Sigmoid colon (tissue), 7 donors: ENCODE data around the gene ANKRD33B. TPM values are rescaled to one million over a fixed set of nuclear protein-coding genes. Genes with fewer than 3 reads are reported as not detected.

Source experiments
- DNase-seq: peaks from one replicate; pipeline ENCODE4 v3.0.0-alpha.2; 2019
- H3K27ac ChIP-seq, 4 donors: fragments of 200-600 bp; sonication (generic); one replicate each; pipeline ENCODE4 v1.5.1; 2016 to 2019; ENCODE audit warnings: mild to moderate bottlenecking in 1 of 4
- H3K27me3 ChIP-seq, 3 donors: fragments of 200-600 bp; sonication (generic); one replicate each; pipeline ENCODE4 v1.5.1; 2019; ENCODE audit warnings: mild to moderate bottlenecking in 1 of 3
- H3K36me3 ChIP-seq, 4 donors: fragments of 200-600 bp; sonication (generic); one replicate each; pipeline ENCODE4 v1.5.1; 2016 to 2019
- H3K4me1 ChIP-seq, 4 donors: fragments of 200-600 bp; sonication (generic); one replicate each; pipeline ENCODE4 v1.5.1; 2017 to 2019
- H3K4me3 ChIP-seq, 4 donors: fragments of 200-600 bp; sonication (generic); one replicate each; pipeline ENCODE4 v1.5.1; 2017 to 2019; ENCODE audit warnings: mild to moderate bottlenecking in 2 of 4, moderate library complexity in 1 of 4
- H3K9me3 ChIP-seq, 4 donors: fragments of 200-600 bp in 3 of 4; sonication (generic) in 3 of 4; one replicate each; pipeline versions ENCODE4 v1.5.1 to v1.6.1; 2013 to 2019
- EP300 ChIP-seq, 4 donors: sonication (generic); formaldehyde crosslinking; IDR thresholded peaks; one replicate each; pipeline ENCODE4 v1.6.1; 2017; ENCODE audit warnings: antibody characterized with exemption in 4 of 4
- POLR2A ChIP-seq, 2 donors: fragments of 450-650 bp; IDR thresholded peaks; one replicate each; pipeline ENCODE4 v1.6.1; 2016; ENCODE audit warnings: antibody characterized with exemption in 2 of 2, mild to moderate bottlenecking in 2 of 2, moderate library complexity in 2 of 2
- POLR2AphosphoS5 ChIP-seq, 4 donors: sonication (generic); formaldehyde crosslinking; IDR thresholded peaks; one replicate each; pipeline ENCODE4 v1.6.1; 2017; ENCODE audit warnings: antibody characterized with exemption in 4 of 4
- WGBS, 2 donors: extraction: QIAGEN DNeasy Blood & Tissue Kit; methylation state at CpG; one replicate each; pipeline ENCODE4 v1.1.7; 2013; 5-methylcytosine and 5-hydroxymethylcytosine counted together
- intact Hi-C: fragments of 100-400 bp; cut with DNase I; formaldehyde crosslinking; loops from one replicate; pipeline ENCODE4 v1.15.1; 2023
- polyA plus RNA-seq, 3 donors: library from polyadenylated mRNA; stranded (reverse); fragments of 200-250 nt; gene quantifications; one replicate each; pipeline ENCODE4 v1.2.3, GENCODE V29; 2013
- small RNA-seq, 3 donors: library from RNA; depleted of rRNA; stranded (forward); fragments of <200 nt; gene quantifications; one replicate each; pipeline ENCODE3, GENCODE V24; 2016
- total RNA-seq, 4 donors: library from RNA; depleted of rRNA; stranded (reverse); fragments of >200 nt; gene quantifications; one replicate each; pipeline ENCODE4 v1.1.0, GENCODE V29; 2016
- TF ChIP-seq, protein P1 (sequence below), 4 experiments: fragments of 450-650 bp in 3 of 4; fragments of 200-600 bp in 1 of 4; IDR thresholded peaks; one replicate each; pipeline ENCODE4 v1.5.1; 2016 to 2019; ENCODE audit warnings: antibody characterized with exemption in 4 of 4, mild to moderate bottlenecking in 3 of 4, moderate library complexity in 2 of 4
- donor health status: healthy with polysubstance abuse.
- donor health status: Bipolar disorder and iron deficiency.
- donor health status: healthy.

Gene ANKRD33B
- total and polyA plus RNA-seq, 7 donors: 0.23 to 4.6 (median 2.7) TPM

GRCh38 chr5:10703676-10704075 lies 139.8 kb downstream of the ANKRD33B start:
- intact Hi-C loops: loop anchor here (5.0 kb wide), 1 partner anchor 59 kb away; the partner anchor contains the start of gene DAP
- Histone ChIP-seq H3K4me3 (no peak overlapping the region), H3K9me3 (no peaks in the 10 kb centered on the region), H3K36me3 (no peaks in the 10 kb centered on the region), H3K27ac (peak overlapping the region in 1 of 4 donors; percentile 38), H3K27me3 (no peaks in the 10 kb centered on the region), H3K4me1 (peaks cover 0 to 22% (median 15%) of the 10 kb centered on the region in 4 donors)
- 31 to 76% methylated on average over 5 of the region's 5 CpGs for WGBS, 2 donors
- TF ChIP-seq EP300 (IDR thresholded peaks at IDR 0.05) (no peak), POLR2AphosphoS5 (IDR thresholded peaks at IDR 0.05) (no peak), POLR2A (IDR thresholded peaks at IDR 0.05) (no peak)
- TF ChIP-seq, protein P1, sequence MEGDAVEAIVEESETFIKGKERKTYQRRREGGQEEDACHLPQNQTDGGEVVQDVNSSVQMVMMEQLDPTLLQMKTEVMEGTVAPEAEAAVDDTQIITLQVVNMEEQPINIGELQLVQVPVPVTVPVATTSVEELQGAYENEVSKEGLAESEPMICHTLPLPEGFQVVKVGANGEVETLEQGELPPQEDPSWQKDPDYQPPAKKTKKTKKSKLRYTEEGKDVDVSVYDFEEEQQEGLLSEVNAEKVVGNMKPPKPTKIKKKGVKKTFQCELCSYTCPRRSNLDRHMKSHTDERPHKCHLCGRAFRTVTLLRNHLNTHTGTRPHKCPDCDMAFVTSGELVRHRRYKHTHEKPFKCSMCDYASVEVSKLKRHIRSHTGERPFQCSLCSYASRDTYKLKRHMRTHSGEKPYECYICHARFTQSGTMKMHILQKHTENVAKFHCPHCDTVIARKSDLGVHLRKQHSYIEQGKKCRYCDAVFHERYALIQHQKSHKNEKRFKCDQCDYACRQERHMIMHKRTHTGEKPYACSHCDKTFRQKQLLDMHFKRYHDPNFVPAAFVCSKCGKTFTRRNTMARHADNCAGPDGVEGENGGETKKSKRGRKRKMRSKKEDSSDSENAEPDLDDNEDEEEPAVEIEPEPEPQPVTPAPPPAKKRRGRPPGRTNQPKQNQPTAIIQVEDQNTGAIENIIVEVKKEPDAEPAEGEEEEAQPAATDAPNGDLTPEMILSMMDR (IDR thresholded peaks at IDR 0.05): no peak
- no peak for DNase-seq

GRCh38 chr5:10704949-10705621 lies 141.2 kb downstream of the ANKRD33B start:
- intact Hi-C loops: loop anchor here (5.0 kb wide), 1 partner anchor 57 kb away; the partner anchor contains the start of gene DAP
- whole genome bisulfite sequencing, 2 donors: 65 to 80% methylated on average over 10 of the region's 10 CpGs
- H3K4me1 ChIP-seq: peaks cover 0 to 22% (median 15%) of the 10 kb centered on the region in 4 donors

DNA sequence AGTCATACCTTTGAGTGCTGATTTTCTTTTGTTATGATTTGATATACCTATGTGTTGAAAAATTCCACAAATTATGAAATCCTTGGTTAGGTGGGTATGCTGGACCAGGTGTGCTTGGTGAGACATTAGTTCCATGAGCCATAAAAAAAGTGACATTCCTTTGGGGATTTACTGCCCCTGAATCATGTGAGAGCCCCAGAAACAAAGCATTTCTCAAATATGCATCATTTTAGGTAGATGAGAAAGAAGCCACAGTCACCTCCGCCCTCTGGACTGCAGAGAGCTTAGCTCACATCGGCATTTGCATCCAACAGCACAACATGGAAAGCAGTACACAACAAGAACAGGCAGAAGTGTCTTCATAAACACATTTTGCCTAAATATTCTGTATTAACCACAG lies 141.9 kb downstream of the ANKRD33B start:
- TF ChIP-seq, protein P1 (IDR thresholded peaks at IDR 0.05): no peak
- TF ChIP-seq EP300 (IDR thresholded peaks at IDR 0.05) (no peak), POLR2A (IDR thresholded peaks at IDR 0.05) (no peak), POLR2AphosphoS5 (IDR thresholded peaks at IDR 0.05) (no peak)
- H3K27ac ChIP-seq: no peak overlapping the region
- no peak overlapping the region for H3K4me3 ChIP-seq
- intact Hi-C loops: no loop called here
- WGBS, 2 donors: 94 to 96% methylated on average over 2 of the region's 2 CpGs
- no peaks in the 10 kb centered on the region for H3K9me3 ChIP-seq
- no peaks in the 10 kb centered on the region for H3K27me3 ChIP-seq
- peaks cover 0 to 22% (median 15%) of the 10 kb centered on the region in 4 donors for H3K4me1 ChIP-seq
- H3K36me3 ChIP-seq: no peaks in the 10 kb centered on the region
- no peak for DNase-seq

More at GRCh38 chr5:10704949-10705621, 141.2 kb downstream of the ANKRD33B start:
- DNase-seq: no peak
- TF ChIP-seq, protein P1 (IDR thresholded peaks at IDR 0.05): no peak
- TF ChIP-seq EP300 (IDR thresholded peaks at IDR 0.05) (no peak), POLR2A (IDR thresholded peaks at IDR 0.05) (no peak), POLR2AphosphoS5 (IDR thresholded peaks at IDR 0.05) (no peak)
- H3K4me3 ChIP-seq: no peak overlapping the region
- peak overlapping the region in 1 of 4 donors; percentile 30 for H3K27ac ChIP-seq
- no peaks in the 10 kb centered on the region for H3K9me3 ChIP-seq
- no peaks in the 10 kb centered on the region for H3K27me3 ChIP-seq
- H3K36me3 ChIP-seq: no peaks in the 10 kb centered on the region

DNA sequence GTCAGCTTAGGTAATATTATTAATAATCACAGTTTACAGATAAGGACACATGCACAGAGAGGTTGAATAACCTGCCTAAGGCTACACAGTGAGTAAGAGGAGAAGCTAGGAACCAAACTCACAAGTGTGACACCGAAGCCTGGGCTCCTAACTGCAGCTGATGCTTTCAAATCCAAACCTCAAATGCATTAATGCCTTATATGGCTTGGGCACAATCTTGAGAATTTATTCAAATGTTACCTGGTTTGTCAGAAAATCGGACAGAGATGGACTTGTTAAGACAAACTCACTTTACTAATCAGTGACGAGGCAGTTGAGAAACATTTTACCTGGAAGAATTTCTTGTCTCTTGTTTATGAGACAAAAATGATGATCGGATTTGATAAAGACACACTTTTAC lies 142.5 kb downstream of the ANKRD33B start:
- TF ChIP-seq POLR2A (IDR thresholded peaks at IDR 0.05): no peak
- no peak for TF ChIP-seq EP300 (IDR thresholded peaks at IDR 0.05)
- no peak for TF ChIP-seq POLR2AphosphoS5 (IDR thresholded peaks at IDR 0.05)
- TF ChIP-seq, protein P1 (IDR thresholded peaks at IDR 0.05): no peak
- Histone ChIP-seq H3K27ac (no peak overlapping the region), H3K4me3 (no peak overlapping the region), H3K27me3 (no peaks in the 10 kb centered on the region), H3K36me3 (peaks cover 0 to 4% (median 0%) of the 10 kb centered on the region in 4 donors), H3K4me1 (peaks cover 0 to 22% (median 15%) of the 10 kb centered on the region in 4 donors), H3K9me3 (no peaks in the 10 kb centered on the region)
- intact Hi-C loops: no loop called here
- WGBS, 2 donors: 95 to 96% methylated on average over 4 of the region's 4 CpGs
- DNase-seq: no peak

Small RNA genes lying within 50 kb of the gene (small RNA-seq; reads per million reads assigned to genes)
- gene AC012629.4 (0 reads per million in 3 donors), gene AC112200.1 (0 reads per million in 3 donors)

Other genes starting within 250 kb of the ANKRD33B start
- 100 to 1,000 TPM in 1 of 4 donors, 10 to 100 TPM in 3; 77.0 to 108 (median 92.1) TPM for gene MARCHF6, start 210.4 kb upstream of the ANKRD33B start, total RNA-seq
- gene MARCHF6, start 210.4 kb upstream of the ANKRD33B start, polyA plus RNA-seq: 10 to 100 TPM in 2 of 3 donors, 1 to 10 TPM in 1; 6.0 to 42.2 (median 11.4) TPM
- 1 to 10 TPM in 1 of 4 donors, under 1 TPM in 1, not detected in 2; 0.68 to 1.9 TPM for gene ROPN1L, start 122.2 kb upstream of the ANKRD33B start, total RNA-seq
- 1 to 10 TPM in 1 of 3 donors, under 1 TPM in 1, not detected in 1; 0.35 to 2.4 TPM for gene ROPN1L, start 122.2 kb upstream of the ANKRD33B start, polyA plus RNA-seq
- 10 to 100 TPM; 25.7 to 38.5 (median 27.1) TPM for gene DAP, start 197.2 kb downstream of the ANKRD33B start, total RNA-seq
- 100 to 1,000 TPM in 2 of 3 donors, 10 to 100 TPM in 1; 78.5 to 131 (median 111) TPM for gene DAP, start 197.2 kb downstream of the ANKRD33B start, polyA plus RNA-seq